ENCODE results near the gene BAK1.

GRCh38 chr6:33628401-33628964, 48.4 kb upstream of the BAK1 start:
- TF ChIP-seq, protein P1, sequence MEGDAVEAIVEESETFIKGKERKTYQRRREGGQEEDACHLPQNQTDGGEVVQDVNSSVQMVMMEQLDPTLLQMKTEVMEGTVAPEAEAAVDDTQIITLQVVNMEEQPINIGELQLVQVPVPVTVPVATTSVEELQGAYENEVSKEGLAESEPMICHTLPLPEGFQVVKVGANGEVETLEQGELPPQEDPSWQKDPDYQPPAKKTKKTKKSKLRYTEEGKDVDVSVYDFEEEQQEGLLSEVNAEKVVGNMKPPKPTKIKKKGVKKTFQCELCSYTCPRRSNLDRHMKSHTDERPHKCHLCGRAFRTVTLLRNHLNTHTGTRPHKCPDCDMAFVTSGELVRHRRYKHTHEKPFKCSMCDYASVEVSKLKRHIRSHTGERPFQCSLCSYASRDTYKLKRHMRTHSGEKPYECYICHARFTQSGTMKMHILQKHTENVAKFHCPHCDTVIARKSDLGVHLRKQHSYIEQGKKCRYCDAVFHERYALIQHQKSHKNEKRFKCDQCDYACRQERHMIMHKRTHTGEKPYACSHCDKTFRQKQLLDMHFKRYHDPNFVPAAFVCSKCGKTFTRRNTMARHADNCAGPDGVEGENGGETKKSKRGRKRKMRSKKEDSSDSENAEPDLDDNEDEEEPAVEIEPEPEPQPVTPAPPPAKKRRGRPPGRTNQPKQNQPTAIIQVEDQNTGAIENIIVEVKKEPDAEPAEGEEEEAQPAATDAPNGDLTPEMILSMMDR (IDR thresholded peaks at IDR 0.05), result no peak
- TF ChIP-seq POLR2A (IDR thresholded peaks at IDR 0.05), result no peak
